Esophagus muscularis mucosa (tissue), 4 donors: ENCODE results near the gene CCDC177.

Experiments
- EP300 ChIP-seq: sonication (generic); formaldehyde crosslinking; IDR thresholded peaks from one replicate; pipeline ENCODE4 v1.6.1; 2017; ENCODE audit warnings: antibody characterized with exemption
- POLR2A ChIP-seq: fragments of 450-650 bp; IDR thresholded peaks from one replicate; pipeline ENCODE4 v1.6.1; 2017; ENCODE audit warnings: antibody characterized with exemption, moderate library complexity, mild to moderate bottlenecking, low read depth
- POLR2AphosphoS5 ChIP-seq, 2 donors: sonication (generic); formaldehyde crosslinking; IDR thresholded peaks; one replicate each; pipeline ENCODE4 v1.6.1; 2017; ENCODE audit warnings: antibody characterized with exemption in 2 of 2
- TF ChIP-seq, protein P1 (sequence below), 3 experiments: fragments of 200-600 bp in 2 of 3; fragments of 450-650 bp in 1 of 3; sonication (generic) in 2 of 3; IDR thresholded peaks; one replicate each; pipeline ENCODE4 v1.5.1; 2017 to 2019; ENCODE audit warnings: antibody characterized with exemption in 3 of 3, mild to moderate bottlenecking in 2 of 3, moderate library complexity in 1 of 3

DNA sequence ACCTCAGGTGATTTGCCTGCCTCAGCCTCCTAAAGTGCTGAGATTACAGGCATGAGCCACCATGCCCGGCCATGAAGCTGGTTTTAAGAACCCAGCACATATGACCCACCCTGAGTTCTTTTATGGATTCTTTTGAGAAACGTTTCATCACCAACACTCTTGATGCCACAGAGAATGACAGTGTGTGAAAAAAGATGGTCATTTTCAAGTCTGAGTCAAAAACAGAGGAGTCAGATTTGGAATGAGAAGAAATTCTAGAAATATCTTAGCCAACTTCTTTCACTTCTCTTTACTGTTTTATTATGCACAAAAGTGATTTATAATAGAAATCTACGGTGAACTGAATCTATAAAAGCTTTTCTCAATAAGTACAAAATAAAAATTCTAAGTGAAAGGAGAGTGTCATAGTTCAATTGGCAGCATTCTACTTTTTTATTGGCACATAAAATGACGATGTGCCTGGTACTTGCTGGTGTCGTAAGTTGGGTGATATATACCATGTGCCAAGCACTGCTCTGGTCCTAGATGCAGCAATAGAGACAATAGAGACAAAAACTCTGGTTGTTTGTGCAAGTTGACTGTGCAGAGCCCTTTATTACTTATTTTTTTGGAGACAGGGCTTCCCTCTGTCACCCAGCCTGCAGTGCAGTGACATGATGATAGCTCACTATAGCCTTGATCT lies 33.9 kb downstream of the CCDC177 start:
- TF ChIP-seq, protein P1, sequence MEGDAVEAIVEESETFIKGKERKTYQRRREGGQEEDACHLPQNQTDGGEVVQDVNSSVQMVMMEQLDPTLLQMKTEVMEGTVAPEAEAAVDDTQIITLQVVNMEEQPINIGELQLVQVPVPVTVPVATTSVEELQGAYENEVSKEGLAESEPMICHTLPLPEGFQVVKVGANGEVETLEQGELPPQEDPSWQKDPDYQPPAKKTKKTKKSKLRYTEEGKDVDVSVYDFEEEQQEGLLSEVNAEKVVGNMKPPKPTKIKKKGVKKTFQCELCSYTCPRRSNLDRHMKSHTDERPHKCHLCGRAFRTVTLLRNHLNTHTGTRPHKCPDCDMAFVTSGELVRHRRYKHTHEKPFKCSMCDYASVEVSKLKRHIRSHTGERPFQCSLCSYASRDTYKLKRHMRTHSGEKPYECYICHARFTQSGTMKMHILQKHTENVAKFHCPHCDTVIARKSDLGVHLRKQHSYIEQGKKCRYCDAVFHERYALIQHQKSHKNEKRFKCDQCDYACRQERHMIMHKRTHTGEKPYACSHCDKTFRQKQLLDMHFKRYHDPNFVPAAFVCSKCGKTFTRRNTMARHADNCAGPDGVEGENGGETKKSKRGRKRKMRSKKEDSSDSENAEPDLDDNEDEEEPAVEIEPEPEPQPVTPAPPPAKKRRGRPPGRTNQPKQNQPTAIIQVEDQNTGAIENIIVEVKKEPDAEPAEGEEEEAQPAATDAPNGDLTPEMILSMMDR (IDR thresholded peaks at IDR 0.05): no peak
- TF ChIP-seq POLR2AphosphoS5 (IDR thresholded peaks at IDR 0.05): no peak
- no peak for TF ChIP-seq EP300
- TF ChIP-seq POLR2A: no peak
